ENCODE measurements around the gene MAGOH.
"Not testable (repeated sequence)": the region's sequence is repeated elsewhere in the genome, so short reads cannot be mapped to it uniquely, and the experiment has no call there.

The MAGOH gene

DNA sequence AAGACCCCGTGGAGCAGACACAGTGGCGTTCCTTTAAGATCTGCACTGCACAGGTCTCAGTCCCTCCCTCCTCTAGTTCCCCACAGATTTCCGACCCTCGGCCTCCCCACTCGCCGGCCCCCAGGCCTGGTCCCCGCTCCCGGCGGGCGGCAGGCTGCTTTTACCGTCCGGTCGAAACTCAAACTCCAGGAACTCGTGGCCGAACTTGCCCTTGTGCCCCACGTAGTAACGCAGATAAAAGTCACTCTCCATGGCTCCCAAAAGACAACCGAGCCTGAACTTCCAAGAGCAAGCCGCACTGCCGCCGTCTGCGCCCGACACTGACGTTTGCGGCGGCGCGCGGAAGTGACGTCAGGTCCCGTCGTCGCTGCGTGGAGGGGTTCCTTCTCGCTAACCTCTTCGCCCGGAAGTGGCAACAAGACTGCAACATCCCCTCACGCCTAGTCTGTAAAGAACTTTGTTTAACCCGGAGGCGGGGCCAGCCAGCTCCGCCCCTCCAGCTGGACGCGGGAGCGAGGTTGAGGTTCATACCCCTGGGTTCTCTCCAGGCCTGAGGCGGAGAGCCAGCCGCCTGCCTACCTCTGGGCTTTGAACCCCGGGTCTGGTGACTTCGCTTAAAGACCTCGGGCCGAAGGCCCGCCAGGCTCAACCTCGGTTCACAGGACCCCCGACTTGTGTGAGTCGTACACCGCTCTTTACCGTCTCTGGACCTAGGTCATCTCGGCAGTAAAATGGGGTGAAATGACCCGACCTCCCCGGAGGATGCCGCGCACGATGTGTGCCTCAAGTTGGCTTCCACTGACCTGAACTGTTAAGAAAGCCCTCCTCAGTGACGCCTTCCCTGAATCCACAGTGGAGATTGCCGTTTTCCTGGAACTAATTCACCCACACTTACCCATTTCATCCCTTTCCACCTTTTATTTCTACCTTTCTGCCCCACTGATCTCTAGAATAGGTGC, at the start of gene MAGOH:
Gene MAGOH, minus strand, starts transcription at position 322 of the 959 bp plus-strand sequence. Its CDS starts 70 bp downstream, at position 252.
- DNase-seq: peak; percentile 98

DNA sequence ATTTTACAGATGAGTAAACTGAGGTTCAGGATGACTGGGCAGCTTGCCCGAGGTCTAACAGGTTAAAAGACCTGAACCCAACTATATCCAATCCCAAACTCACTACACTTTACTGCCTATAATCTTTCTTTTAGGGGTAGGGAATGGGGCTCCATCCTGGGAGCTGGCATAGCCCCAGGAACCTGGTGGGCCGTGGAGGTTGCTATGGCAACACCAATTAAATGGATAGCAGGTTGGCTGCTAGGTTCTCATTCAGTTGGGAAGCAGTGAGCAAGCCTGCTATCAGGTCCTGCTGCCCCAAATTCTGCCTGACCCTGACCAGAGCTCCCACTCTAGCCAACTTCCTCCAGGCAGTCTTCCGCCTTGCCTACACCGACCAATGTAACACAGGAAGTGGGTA, 48.6 kb upstream of the MAGOH start:
- no peak for DNase-seq

DNA sequence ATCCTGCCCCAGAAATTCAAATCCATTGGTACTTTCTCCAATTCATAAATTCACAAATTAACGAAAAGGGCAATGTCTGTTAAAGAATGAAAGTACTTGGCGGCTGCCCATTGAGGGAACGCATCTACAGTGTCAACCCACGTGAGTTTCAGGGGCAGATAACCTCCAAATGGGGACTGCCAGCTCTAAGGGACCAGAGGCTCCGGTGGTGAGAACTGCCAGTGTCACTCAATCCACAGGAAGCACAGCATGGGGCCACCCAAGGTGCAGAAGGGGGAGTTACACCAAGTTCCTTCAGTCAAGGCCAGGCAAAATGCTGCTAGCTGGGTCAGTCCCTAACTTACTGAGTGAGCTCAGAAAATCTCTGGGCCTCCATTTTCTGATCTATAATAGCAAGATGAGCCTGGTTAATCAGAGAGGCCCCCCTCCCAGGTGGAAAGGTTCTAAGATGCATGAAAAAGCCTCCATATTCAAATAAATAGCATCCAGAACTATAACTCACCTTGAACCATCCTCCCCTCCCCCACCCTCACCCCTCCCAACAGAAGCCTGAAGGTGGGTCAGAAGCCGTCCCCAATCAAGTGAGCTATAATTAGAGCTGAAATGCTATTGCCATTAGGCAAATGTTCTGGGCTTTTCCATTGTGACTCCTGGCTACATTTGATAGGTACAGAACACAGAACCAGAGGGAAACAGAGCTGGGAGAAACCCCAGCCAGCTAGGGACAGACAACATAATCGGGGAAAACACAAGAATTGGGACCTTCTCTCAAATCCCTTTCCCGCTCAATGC, 47.8 kb upstream of the MAGOH start:
- DNase-seq: no peak

DNA sequence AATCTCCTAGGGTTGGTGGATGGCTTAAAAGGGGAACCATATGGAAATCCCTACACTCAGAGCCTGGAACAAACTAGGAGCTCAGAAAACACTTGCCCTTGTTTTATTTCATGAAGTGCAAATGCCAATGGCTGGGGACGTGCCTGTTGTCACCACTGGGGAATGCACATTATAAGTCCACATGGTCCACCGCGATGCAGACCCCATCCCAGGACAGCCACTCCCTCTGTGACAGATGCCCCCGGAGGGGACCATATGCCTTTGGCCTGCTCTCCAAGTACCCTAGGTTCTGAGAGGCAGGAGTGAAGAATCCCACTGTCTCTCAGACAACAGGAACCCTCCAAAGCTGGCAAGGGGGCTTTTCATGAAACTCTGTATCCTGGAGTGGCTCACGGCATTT, 47.2 kb upstream of the MAGOH start:
- no peak for DNase-seq

DNA sequence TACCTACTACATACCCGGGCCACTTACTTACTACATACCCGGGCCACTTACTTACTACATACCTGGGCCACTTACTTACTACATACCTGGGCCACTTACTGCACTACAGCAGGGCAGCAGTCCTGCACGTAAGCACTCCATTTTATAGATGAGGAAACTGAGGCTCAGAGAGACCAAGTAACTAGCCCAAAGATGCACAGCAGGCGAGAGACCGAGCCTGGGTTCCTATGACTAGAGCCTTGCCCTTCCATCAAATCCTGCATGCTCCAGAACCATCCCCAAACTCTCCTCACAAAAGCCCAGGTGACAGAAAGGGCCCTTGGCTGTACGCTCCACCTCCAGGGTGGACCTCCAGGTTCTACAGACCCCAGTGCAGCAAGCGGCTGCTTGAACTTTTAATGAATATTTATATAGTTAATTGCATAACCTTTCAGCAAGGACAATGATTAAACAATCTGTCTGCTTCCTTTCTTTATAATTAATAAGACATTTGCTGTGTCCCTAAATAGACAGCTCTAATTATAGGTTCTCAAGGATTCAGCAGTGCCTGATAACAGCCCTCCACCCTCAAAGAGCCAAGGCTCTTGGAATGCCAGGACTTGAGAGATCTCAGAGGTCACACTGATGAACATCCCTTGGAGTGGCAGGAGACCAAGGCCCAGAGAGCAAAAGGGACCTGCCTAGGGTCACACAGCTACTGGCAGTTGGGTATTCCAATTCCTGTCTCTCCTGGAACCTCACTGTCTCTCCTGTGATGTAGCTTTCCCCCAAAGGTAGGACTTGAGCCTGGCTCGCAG, 46.1 kb upstream of the MAGOH start:
- no peak for DNase-seq

DNA sequence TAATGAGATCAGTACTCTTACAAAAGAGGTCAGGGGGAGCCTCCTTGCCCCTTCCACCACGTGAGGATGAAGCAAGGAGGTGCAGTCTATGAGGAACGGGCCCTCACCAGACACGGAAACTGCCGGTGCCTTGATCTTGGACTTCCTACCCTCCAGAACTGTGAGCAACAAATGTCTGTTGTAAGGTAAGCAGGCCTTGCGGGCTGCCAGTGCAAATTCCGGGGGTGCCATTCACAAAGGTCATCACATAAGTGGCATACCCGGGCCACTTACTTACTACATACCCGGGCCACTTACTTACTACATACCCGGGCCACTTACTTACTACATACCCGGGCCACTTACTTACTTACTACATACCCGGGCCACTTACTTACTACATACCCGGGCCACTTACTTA, 44.8 kb upstream of the MAGOH start:
- DNase-seq: not testable (repeated sequence)

DNA sequence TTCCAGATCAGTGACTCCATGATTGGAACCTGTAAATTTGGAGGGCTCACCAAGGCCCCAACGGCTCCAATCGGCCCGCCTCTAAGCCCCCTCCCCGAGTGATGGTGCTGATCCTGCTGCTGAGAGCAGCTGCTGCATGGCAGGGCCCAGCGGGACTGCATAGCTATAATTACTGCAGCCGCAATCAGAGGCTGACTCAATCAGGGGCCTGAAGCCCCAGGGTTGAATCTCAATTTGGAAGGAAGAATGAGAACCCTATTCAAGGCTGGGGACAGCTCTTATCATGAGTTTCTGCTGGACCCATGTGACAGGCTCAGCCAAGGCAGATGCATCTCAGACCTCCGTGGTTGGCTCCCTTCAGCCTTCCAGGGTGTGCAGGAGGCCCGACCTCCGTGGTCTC, 42.8 kb upstream of the MAGOH start:
- no peak for DNase-seq

DNA sequence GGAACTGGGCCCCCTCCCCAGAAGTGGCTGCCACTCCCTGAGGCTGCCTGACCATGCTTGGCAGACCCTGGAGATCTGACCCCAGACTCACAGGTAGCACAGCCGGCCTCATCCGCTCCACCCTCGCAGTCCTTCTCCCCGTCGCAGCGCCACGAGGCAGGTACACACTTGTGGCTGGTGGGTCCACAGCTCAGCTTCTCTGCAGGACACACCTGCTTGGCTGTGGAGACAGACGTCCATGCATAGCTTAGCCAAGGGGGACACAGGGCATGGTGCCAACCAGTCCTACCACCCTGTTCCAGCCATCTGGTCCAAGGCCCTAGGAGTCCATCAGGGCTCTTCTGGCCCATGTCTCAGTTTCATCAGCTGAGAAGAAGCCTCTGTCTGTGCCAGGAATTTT, 42.2 kb upstream of the MAGOH start:
- DNase-seq: no peak

DNA sequence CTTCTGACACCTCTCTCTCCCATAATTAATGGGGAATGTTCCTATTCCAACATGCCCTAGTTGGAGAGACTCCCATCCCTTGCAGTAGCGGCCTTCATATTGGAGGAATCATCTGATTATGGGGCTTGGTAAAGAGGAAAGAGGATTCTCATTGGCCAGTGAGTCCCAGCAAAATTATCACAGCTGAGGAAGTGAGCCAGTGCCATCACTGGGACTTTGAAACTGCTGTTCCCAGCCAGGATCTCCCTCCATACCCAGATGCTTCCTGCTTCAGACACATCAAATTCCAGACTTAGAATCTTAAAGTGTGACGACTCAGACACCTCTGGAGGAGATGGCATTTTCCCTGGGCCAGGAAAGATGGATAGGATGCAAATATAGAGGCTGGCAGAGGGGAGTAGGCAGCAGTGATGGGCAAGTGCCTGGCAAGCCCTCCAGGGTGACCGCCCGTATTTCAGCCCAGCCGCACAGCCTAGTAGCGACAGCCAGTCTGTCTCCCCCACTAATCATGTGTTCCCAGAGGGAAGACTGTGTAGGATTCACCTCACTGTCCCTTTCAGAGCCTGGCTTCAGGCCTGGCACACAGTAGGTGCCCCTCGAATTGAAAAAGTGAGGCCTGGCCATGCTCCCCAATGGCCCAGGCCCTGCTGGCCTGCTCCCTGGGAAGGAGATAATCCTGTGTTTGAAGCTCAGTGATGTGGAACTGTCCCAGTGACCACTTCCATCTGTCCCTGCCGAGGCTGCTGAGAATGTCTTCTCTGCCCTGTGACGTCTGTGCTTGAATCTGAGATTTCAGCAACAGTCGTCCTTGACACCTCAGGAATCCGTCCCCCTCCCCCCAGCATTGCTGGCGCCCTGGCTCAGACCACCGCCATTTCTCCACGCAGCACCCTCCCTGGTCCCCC, 41.2 kb upstream of the MAGOH start:
- no peak for DNase-seq

DNA sequence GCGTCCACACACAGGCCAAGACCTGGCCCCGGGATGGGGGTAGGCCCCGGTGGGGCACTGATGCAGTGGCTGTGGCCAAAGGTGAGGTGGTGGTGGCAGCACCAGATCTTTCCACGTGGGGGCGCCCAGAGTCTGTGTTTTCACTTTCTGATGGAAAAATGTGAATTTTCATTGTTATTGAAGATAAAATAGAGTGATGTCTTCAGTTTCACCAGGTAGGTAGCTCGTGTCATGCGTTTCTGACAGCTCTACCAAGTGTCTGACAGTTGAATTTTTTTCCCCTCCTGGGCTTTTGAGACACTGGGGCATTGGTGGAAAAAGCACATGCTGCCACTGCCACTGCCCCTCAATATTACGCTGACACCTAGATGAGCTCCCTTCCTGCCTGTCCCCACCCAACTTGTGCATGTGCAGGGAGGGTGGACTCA, 40.0 kb upstream of the MAGOH start:
- peak; percentile 59 for DNase-seq

DNA sequence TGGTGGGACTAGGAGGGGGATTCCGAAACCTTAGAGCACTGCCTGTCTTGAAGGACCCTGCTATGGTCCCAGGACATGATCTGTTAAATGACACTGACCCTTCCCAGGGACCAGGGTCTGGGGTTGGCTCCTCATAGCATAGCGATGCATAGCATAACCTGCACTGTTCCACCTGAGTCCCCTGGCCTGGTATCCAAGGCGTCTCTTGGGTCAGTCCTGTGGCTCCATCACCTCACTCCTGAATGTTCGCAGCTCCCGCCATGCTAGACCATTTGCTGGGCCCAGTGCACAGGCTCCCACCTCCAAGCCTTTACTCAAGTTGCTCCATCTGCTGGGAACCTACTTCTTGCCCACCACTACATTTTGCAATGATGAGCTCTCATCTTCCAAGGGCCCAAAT, 39.0 kb upstream of the MAGOH start:
- DNase-seq: no peak

DNA sequence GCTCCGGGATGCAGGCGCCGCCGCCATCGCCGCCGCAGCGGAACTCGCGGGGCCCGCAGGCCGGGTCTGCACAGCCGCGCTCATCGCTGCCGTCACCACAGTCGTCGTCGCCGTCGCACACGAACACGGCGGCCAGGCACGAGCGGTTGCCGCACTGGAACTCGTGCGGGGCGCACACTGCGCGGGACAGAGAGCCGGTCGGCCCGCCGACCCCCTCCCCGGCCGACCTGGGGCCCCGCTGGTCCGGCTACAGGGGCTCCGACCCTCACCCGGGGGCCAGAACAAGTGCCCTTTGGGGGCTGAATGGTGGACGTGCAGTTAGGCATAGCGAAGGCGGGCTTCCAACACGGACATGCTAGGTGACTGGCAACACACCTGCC, 38.6 kb upstream of the MAGOH start:
- DNase-seq: no peak

DNA sequence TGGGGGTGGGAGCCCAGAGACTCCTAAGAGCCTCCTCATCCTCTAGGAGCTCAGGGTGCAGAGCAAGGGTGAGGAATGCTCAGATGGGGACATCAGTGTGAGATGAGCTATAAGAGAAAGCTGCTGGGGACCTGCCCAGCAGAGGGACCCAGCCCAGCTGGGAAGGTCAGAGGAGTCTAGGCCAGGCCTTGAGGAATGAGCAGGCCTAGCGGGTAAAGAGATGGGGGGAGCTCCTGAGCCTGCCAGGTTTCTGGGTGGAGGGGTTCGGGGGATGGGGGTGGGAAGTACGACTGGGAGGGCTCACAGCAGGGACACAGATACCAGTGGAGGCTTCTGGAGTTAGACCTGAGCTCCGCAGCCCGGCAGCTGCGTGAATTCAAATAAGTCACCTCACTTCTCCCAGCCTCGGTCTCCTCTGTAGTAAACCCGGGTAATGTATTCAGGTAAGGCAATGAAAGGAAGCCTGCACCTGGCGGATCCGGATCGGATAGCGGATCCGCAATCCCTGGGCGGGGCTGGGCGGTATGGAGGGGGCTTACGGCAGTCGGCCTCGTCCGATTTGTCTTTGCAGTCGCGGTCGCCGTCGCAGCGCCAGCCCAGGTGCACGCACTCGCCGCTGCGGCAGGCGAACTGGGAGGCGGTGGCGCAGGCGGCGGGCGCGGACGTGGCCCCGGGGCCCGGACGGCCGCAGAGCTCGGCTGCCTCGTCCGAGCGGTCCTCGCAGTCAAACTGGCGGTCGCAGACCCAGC, 38.0 kb upstream of the MAGOH start:
- DNase-seq: no peak

DNA sequence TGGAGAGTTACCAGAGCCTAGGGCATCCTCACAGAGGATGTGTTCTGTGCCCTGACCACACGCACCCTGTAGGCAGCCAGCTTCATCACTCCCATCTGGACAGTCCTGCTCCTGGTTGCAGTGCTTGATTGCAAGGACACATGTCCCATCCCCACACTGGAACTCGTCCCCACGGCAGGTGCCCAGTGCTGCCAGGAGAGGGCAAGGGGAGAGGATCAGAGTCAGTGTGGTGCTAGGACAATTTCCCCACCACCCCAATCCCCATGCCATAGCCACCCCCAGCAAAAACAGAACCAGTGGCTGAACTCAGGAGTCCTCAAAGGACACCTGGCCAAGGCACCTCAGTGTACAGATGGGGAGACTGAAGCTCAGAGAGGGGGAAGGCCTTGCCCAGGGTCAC, 37.2 kb upstream of the MAGOH start:
- no peak for DNase-seq

DNA sequence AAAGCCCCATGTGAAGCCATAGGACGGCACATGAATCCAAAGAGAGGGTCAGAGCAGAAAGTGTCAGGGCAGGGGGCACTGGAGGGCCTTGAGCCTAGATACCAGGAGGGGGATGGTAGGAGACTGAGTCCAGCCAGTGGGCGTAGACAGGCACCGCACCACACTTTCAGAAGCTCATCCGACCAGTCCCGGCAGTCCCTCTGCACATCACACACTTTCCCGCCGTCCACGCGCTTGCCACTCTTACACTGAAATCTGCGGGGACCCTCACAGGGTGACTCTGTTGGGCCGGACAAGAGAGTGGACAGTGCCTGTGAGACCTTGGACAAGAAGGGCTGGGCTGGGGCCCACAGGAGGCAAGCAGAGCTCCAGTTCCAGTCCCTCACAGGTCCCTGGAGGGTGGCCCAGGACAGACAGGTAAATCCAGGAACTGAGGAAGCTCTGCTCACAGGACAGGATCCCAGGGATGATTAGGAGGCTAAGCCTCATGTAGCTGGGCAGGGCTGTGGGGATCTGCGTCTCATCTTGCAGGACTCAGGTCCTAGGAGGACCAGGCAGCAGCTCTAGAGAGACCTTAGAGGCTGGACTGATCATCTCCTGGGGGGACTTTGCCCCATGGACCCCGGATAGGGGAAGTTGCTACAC, 36.3 kb upstream of the MAGOH start:
- DNase-seq: no peak

DNA sequence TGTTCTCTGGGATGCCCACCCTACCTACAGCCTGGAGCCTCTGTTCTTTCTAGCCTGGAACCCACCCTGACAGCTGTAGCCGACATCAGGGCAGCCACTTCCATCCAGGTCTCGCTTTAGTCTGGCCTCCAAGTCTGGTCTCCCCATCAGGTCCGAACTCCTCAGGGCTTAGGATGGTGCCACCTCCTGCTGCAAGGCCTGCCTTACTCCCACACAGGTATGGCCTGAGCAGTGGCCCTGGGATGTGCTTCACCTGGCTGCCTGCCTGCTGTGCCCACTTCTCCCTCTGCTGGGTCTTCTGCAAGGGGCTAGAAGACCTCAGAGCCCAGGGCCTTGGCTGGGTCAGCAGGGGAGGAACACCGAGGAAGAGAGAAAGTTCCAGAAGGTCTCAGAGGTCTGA, 35.7 kb upstream of the MAGOH start:
- no peak for DNase-seq

DNA sequence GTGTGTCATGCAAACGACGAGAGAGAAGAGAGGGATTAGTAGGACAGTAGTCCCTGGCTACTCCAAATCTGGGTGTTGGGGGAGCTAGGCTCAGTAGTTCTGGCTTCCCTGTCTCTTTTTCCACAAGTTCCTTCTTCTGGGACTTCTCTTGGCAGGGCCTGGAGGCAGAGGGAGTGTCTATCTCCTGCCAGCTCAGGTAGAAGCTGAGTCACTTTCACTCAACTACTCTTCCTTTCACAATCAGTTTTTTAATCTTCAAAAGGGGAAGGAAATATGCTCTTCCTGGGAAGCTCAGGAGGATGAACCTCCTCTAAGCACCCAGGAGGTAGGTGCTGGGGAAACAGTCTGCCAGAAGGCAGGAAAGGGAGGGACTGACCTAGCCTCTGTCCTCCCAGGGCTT, 35.2 kb upstream of the MAGOH start:
- DNase-seq: no peak

DNA sequence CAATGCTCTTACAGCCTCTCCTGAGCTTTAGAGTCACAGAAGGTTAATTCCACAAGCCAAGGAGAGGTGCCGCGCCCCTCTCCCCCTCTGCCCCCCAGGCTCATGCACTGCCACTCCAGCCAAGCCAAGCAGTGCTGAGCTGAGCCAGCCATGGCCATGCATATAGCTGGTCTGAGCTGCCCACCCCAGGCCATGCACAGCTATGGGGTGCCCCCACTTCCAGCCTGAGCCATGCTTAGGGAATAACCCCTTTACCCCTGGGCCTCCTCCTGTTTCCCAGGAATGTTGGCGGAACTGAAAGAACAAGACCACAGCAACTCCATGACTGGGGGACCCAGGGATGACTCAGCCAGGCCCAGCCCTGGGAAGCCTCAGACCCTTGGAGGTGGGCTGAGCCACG, 34.0 kb upstream of the MAGOH start:
- no peak for DNase-seq

DNA sequence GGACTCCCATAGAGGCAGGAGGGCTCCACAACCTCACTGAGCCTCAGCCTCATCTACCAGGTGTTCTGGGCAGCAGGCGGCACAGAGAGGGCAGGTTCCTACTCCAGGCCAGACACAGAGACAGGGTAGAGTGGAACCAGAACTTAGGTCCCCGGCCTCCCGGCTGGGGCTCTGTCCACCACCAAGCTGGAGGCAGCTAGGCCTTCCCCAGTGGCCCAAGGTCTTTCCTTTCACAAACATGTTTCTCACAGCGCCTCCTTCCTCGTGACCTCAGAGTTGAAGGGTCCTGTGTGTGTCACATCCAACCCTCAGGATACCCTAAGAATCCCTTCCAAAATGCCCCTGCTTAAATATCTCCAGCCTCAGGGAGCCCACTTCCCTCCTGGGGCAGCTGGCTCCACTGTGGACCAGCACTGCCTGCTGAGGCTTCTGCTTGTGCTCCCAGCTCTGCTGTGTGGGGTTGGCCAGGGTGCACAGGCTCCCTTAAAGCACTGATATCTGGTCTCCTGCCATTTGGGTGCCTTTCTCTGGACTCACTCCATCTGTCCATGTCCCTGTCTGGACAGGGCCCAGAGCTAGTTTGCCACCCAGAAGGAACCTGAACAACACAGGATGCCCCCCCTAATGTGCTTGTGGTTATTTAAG, 33.2 kb upstream of the MAGOH start:
- DNase-seq: no peak

DNA sequence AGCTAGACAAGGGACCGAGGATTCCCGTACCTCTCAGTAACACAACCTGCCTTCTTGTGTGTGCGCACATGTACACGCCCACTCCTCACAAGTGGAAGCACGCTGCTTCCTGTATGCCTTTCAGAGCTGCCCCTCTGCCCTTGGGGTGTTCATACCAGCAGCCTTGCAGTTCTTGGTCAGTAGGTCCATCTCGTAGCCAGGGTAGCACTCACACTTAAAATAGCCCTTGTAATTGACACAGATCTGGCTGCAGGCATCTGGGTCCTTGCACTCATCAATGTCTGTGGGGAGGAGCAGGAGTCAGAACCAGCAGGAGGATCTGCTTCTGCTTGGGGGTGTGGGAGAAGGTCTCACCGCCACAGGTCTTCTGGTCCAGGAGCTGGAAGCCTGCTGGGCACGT, 32.6 kb upstream of the MAGOH start:
- DNase-seq: no peak
